ENCODE data around the gene SNX30. TPM values are rescaled to one million over a fixed set of nuclear protein-coding genes. Genes with fewer than 3 reads are reported as not detected.

SNX30 gene
- total RNA-seq, 2 experiments from 2014 or later: 13.5 to 19.8 TPM

GRCh38 chr9:112831969-112832368, 81.4 kb downstream of the SNX30 start:
- ChIA-PET CTCF (ENCODE audit: unreplicated experiment) (no interaction called here), POLR2A (no interaction called here)

GRCh38 chr9:112833081-112833480, 82.5 kb downstream of the SNX30 start:
- Histone ChIP-seq H3K79me2 (ENCODE audit: insufficient read depth, low read depth, low read length) (no peaks in the 10 kb centered on the region), H3K4me3 (ENCODE audit: low read depth, low read length, poor library complexity, severe bottlenecking) (no peak overlapping the region), H3K9me3 (ENCODE audit: low read length) (no peaks in the 10 kb centered on the region), H4K20me1 (ENCODE audit: insufficient read depth, low read length) (no peaks in the 10 kb centered on the region), H3K27ac (ENCODE audit: low read depth, low read length, poor library complexity, severe bottlenecking) (no peak overlapping the region), H2AFZ (ENCODE audit: low read length) (no peak overlapping the region), H3K4me2 (ENCODE audit: low read length) (no peak overlapping the region), H3K9me2 (ENCODE audit: insufficient read depth, low read length) (no peaks in the 10 kb centered on the region), H3K4me1 (ENCODE audit: insufficient read depth, low read length, poor library complexity, severe bottlenecking) (no peaks in the 10 kb centered on the region), H3K36me3 (ENCODE audit: insufficient read depth, low read length) (no peaks in the 10 kb centered on the region)
- CTCF ChIA-PET (ENCODE audit: unreplicated experiment): no interaction called here
- BruUV-seq (replicated peaks): no TSS peak
- DNase-seq (ENCODE audit: low spot score): no peak
- TF ChIP-seq EZH2phosphoT487 (IDR thresholded peaks at IDR 0.05; ENCODE audit: borderline replicate concordance, low read depth, low read length) (no peak), CTCF (conservative IDR thresholded peaks at IDR 0.05; ENCODE audit: low read length) (no peak)
- POLR2A ChIA-PET: no interaction called here
- intact Hi-C loops (cut with micrococcal nuclease; ENCODE audit: unreplicated experiment): no loop called here

More at GRCh38 chr9:112831969-112832368, 81.4 kb downstream of the SNX30 start:
- Histone ChIP-seq H3K9me2 (ENCODE audit: insufficient read depth, low read length) (no peaks in the 10 kb centered on the region), H3K4me3 (ENCODE audit: low read depth, low read length, poor library complexity, severe bottlenecking) (no peak overlapping the region), H2AFZ (ENCODE audit: low read length) (no peak overlapping the region), H3K79me2 (ENCODE audit: insufficient read depth, low read depth, low read length) (no peaks in the 10 kb centered on the region), H4K20me1 (ENCODE audit: insufficient read depth, low read length) (no peaks in the 10 kb centered on the region), H3K36me3 (ENCODE audit: insufficient read depth, low read length) (no peaks in the 10 kb centered on the region), H3K4me2 (ENCODE audit: low read length) (no peak overlapping the region), H3K27ac (ENCODE audit: low read depth, low read length, poor library complexity, severe bottlenecking) (no peak overlapping the region), H3K4me1 (ENCODE audit: insufficient read depth, low read length, poor library complexity, severe bottlenecking) (no peaks in the 10 kb centered on the region), H3K9me3 (ENCODE audit: low read length) (no peaks in the 10 kb centered on the region)
- no peak for DNase-seq (ENCODE audit: low spot score)
- BruUV-seq (replicated peaks): no TSS peak
- TF ChIP-seq EZH2phosphoT487 (IDR thresholded peaks at IDR 0.05; ENCODE audit: borderline replicate concordance, low read depth, low read length) (no peak), CTCF (conservative IDR thresholded peaks at IDR 0.05; ENCODE audit: low read length) (0 out of 2 replicates have a peak, but pooled peaks have one; percentile 9)
- intact Hi-C loops (cut with micrococcal nuclease; ENCODE audit: unreplicated experiment): no loop called here

GRCh38 chr9:112836394-112836793, 85.8 kb downstream of the SNX30 start:
- H3K4me3 ChIP-seq (ENCODE audit: low read depth, low read length, poor library complexity, severe bottlenecking): no peak overlapping the region
- no peaks in the 10 kb centered on the region for H3K79me2 ChIP-seq (ENCODE audit: insufficient read depth, low read depth, low read length)
- no peaks in the 10 kb centered on the region for H3K9me2 ChIP-seq (ENCODE audit: insufficient read depth, low read length)
- no TSS peak for BruUV-seq (replicated peaks)
- H2AFZ ChIP-seq (ENCODE audit: low read length): no peak overlapping the region
- TF ChIP-seq CTCF (conservative IDR thresholded peaks at IDR 0.05; ENCODE audit: low read length) (no peak), EZH2phosphoT487 (IDR thresholded peaks at IDR 0.05; ENCODE audit: borderline replicate concordance, low read depth, low read length) (no peak)
- intact Hi-C loops (cut with micrococcal nuclease; ENCODE audit: unreplicated experiment): no loop called here
- H3K4me1 ChIP-seq (ENCODE audit: insufficient read depth, low read length, poor library complexity, severe bottlenecking): no peaks in the 10 kb centered on the region
- no peak overlapping the region for H3K4me2 ChIP-seq (ENCODE audit: low read length)
- ChIA-PET POLR2A (no interaction called here), CTCF (ENCODE audit: unreplicated experiment) (no interaction called here)
- H3K9me3 ChIP-seq (ENCODE audit: low read length): no peaks in the 10 kb centered on the region
- DNase-seq (ENCODE audit: low spot score): no peak
- H3K27ac ChIP-seq (ENCODE audit: low read depth, low read length, poor library complexity, severe bottlenecking): no peak overlapping the region
- peaks cover 10% of the 10 kb centered on the region; the same call in 1 of the 2 replicates for H3K36me3 ChIP-seq (ENCODE audit: insufficient read depth, low read length)
- no peaks in the 10 kb centered on the region for H4K20me1 ChIP-seq (ENCODE audit: insufficient read depth, low read length)
